Cardiac fibroblast (primary cell): ENCODE results near the gene SRSF6.
"Not testable (repeated sequence)": the region's sequence is repeated elsewhere in the genome, so short reads cannot be mapped to it uniquely, and the experiment has no call there.

Experiments
- DNase-seq, 2 donors: peaks; one replicate each; pipeline versions ENCODE4 v3.0.0 to v3.0.0-alpha.2; 2010; ENCODE audit warnings: low read depth in 2 of 2
- H3K4me3 ChIP-seq, 2 donors: replicated peaks in 1 of 2; 1 replicate in 1 of 2; 2 replicates in 1 of 2; pipeline ENCODE4 v1.5.1; 2011; ENCODE audit warnings: low read depth in 2 of 2, low read length in 2 of 2, mild to moderate bottlenecking in 2 of 2, moderate library complexity in 1 of 2
- CTCF ChIP-seq: IDR thresholded peaks from one replicate; pipeline ENCODE4 v1.5.1; 2011; ENCODE audit warnings: low read depth, mild to moderate bottlenecking, low read length, inconsistent platforms

SRSF6 gene

GRCh38 chr20:43457640-43458421 lies at the start of gene SRSF6:
SRSF6 (plus strand) TSS chr20:43457896; CDS start chr20:43458034, 138 bp downstream.
- peak within 1 kb of the TSS; percentile 87 to 95 for H3K4me3 ChIP-seq
- TF ChIP-seq CTCF: no peak
- peak; percentile 93 for DNase-seq

GRCh38 chr20:43408848-43409576 lies 48.7 kb upstream of the SRSF6 start:
- H3K4me3 ChIP-seq: no peak overlapping the region
- TF ChIP-seq CTCF: peak; percentile 72
- peak; percentile 65 to 72 for DNase-seq

GRCh38 chr20:43409577-43409913 lies 48.2 kb upstream of the SRSF6 start:
- H3K4me3 ChIP-seq: no peak overlapping the region
- no peak for TF ChIP-seq CTCF
- no peak for DNase-seq

- no peak overlapping the region for H3K4me3 ChIP-seq
- DNase-seq: no peak
- no peak for TF ChIP-seq CTCF
Measured at GRCh38 chr20:43415661-43416430, 41.9 kb upstream of the SRSF6 start.

- TF ChIP-seq CTCF: no peak
- H3K4me3 ChIP-seq: no peak overlapping the region
- no peak for DNase-seq
Measured at GRCh38 chr20:43416591-43417228, 41.0 kb upstream of the SRSF6 start.

- no peak for TF ChIP-seq CTCF
- H3K4me3 ChIP-seq: no peak overlapping the region
- no peak for DNase-seq
Measured at GRCh38 chr20:43420192-43420591, 37.5 kb upstream of the SRSF6 start.

GRCh38 chr20:43420913-43421312 lies 36.8 kb upstream of the SRSF6 start:
- DNase-seq, H3K4me3 ChIP-seq: not testable (repeated sequence)
